H9 (cell line): Measurements from ENCODE around the gene SIL1. TPM values are rescaled to one million over a fixed set of nuclear protein-coding genes. Genes with fewer than 3 reads are reported as not detected.

ENCODE experiments used
- DNase-seq: peaks from one replicate; pipeline ENCODE4 v3.0.0-alpha.2; 2017
- H2AFZ ChIP-seq: one replicate; pipeline ENCODE4 v1.6.1; 2013; ENCODE audit warnings: mild to moderate bottlenecking, low read length, control low read depth, moderate library complexity
- H2AK5ac ChIP-seq: 2 replicates; pipeline ENCODE4 v1.6.1; 2013; ENCODE audit warnings: low read length, control low read depth, mixed read lengths; ENCODE audit not compliant: insufficient read length
- H2BK120ac ChIP-seq: one replicate; pipeline ENCODE4 v1.6.1; 2013; ENCODE audit warnings: low read depth, mild to moderate bottlenecking, low read length, control low read depth, inconsistent platforms; ENCODE audit not compliant: poor library complexity, severe bottlenecking
- H2BK12ac ChIP-seq: 2 replicates; pipeline ENCODE4 v1.6.1; 2013; ENCODE audit warnings: low read length, control low read depth, mixed read lengths, low read depth; ENCODE audit not compliant: insufficient read length
- H2BK15ac ChIP-seq: 2 replicates; pipeline ENCODE4 v1.6.1; 2013; ENCODE audit warnings: low read depth, low read length, control low read depth
- H2BK20ac ChIP-seq: one replicate; pipeline ENCODE4 v1.6.1; 2013; ENCODE audit warnings: low read depth, mild to moderate bottlenecking, low read length, control low read depth, inconsistent platforms; ENCODE audit not compliant: poor library complexity, severe bottlenecking
- H2BK5ac ChIP-seq: 2 replicates; pipeline ENCODE4 v1.6.1; 2013; ENCODE audit warnings: low read length, control low read depth, mixed read lengths; ENCODE audit not compliant: insufficient read length
- H3K14ac ChIP-seq: 2 replicates; pipeline ENCODE4 v1.6.1; 2013; ENCODE audit warnings: low read length, control low read depth; ENCODE audit not compliant: insufficient read depth
- H3K18ac ChIP-seq: 2 replicates; pipeline ENCODE4 v1.6.1; 2013; ENCODE audit warnings: low read depth, mild to moderate bottlenecking, mixed read lengths, low read length, control low read depth; ENCODE audit not compliant: insufficient read length
- H3K23ac ChIP-seq: 2 replicates; pipeline ENCODE4 v1.6.1; 2013; ENCODE audit warnings: low read length, control low read depth, mixed read lengths, low read depth; ENCODE audit not compliant: insufficient read length
- H3K23me2 ChIP-seq: 2 replicates; pipeline ENCODE4 v1.6.1; 2013; ENCODE audit warnings: low read depth, mild to moderate bottlenecking, mixed read lengths, low read length, control low read depth; ENCODE audit not compliant: insufficient read length, poor library complexity, severe bottlenecking
- H3K27ac ChIP-seq: 2 replicates; pipeline ENCODE4 v1.5.1; 2013; ENCODE audit warnings: low read length, control low read depth, mixed read lengths, low read depth; ENCODE audit not compliant: insufficient read length
- H3K27me3 ChIP-seq: 2 replicates; pipeline ENCODE4 v1.6.1; 2013; ENCODE audit warnings: low read length, control low read depth, inconsistent platforms; ENCODE audit not compliant: insufficient read depth
- H3K4ac ChIP-seq: 2 replicates; pipeline ENCODE4 v1.6.1; 2013; ENCODE audit warnings: low read depth, mild to moderate bottlenecking, control low read depth, inconsistent platforms, low read length, moderate library complexity
- H3K4me1 ChIP-seq: 2 replicates; pipeline ENCODE4 v1.6.1; 2013; ENCODE audit warnings: low read length, control low read depth, inconsistent platforms; ENCODE audit not compliant: insufficient read depth
- H3K4me2 ChIP-seq: 2 replicates; pipeline ENCODE4 v1.6.1; 2013; ENCODE audit warnings: low read length, control low read depth, mixed read lengths; ENCODE audit not compliant: insufficient read length, insufficient read depth
- H3K56ac ChIP-seq: 2 replicates; pipeline ENCODE4 v1.6.1; 2013; ENCODE audit warnings: low read depth, mild to moderate bottlenecking, mixed read lengths, low read length, control low read depth; ENCODE audit not compliant: insufficient read length
- H3K79me1 ChIP-seq: 2 replicates; pipeline ENCODE4 v1.6.1; 2013; ENCODE audit warnings: low read depth, mild to moderate bottlenecking, moderate library complexity, low read length, control low read depth, inconsistent platforms; ENCODE audit not compliant: insufficient read depth, poor library complexity, severe bottlenecking
- H3K79me2 ChIP-seq: 2 replicates; pipeline ENCODE4 v1.6.1; 2013; ENCODE audit warnings: low read length, control low read depth, inconsistent platforms; ENCODE audit not compliant: insufficient read depth
- H3K9ac ChIP-seq: 2 replicates; pipeline ENCODE4 v1.6.1; 2013; ENCODE audit warnings: low read length, control low read depth, mixed read lengths; ENCODE audit not compliant: insufficient read length; ENCODE audit errors: extremely low read depth
- H3K9me3 ChIP-seq: one replicate; pipeline ENCODE4 v1.6.1; 2013; ENCODE audit warnings: low read depth, low read length, inconsistent platforms; ENCODE audit not compliant: control insufficient read depth
- H3T11ph ChIP-seq: one replicate; pipeline ENCODE4 v1.6.1; 2013; ENCODE audit warnings: mild to moderate bottlenecking, low read length, control low read depth, inconsistent platforms
- H4K20me1 ChIP-seq: one replicate; pipeline ENCODE4 v1.6.1; 2013; ENCODE audit not compliant: control insufficient read depth, insufficient read length, insufficient read depth
- H4K5ac ChIP-seq: 2 replicates; pipeline ENCODE4 v1.6.1; 2013; ENCODE audit warnings: low read depth, mild to moderate bottlenecking, mixed read lengths, low read length, control low read depth; ENCODE audit not compliant: insufficient read length
- H4K8ac ChIP-seq: replicated peaks from 2 replicates; pipeline ENCODE4 v1.6.1; 2013; ENCODE audit warnings: low read length, control low read depth, mixed read lengths, low read depth; ENCODE audit not compliant: insufficient read length
- H4K91ac ChIP-seq: 2 replicates; pipeline ENCODE4 v1.6.1; 2013; ENCODE audit warnings: low read depth, mild to moderate bottlenecking, moderate library complexity, mixed read lengths, low read length, control low read depth; ENCODE audit not compliant: insufficient read length
- H3K27ac Mint-ChIP-seq, 3 experiments: 2 replicates in 2 of 3; 3 replicates in 1 of 3; pipeline ENCODE4 v1.8.0; 2020 to 2021; ENCODE audit warnings: mixed read lengths in 3 of 3, mild to moderate bottlenecking in 1 of 3, moderate library complexity in 1 of 3
- H3K27me3 Mint-ChIP-seq: 2 replicates; pipeline ENCODE4 v1.8.0; 2021; ENCODE audit warnings: low read depth, mild to moderate bottlenecking, moderate library complexity, mixed read lengths
- H3K36me3 Mint-ChIP-seq, 3 experiments: 2 replicates in 2 of 3; 3 replicates in 1 of 3; pipeline ENCODE4 v1.8.0; 2020 to 2021; ENCODE audit warnings: low read depth in 3 of 3, mixed read lengths in 3 of 3; ENCODE audit not compliant: insufficient read depth in 1 of 3
- H3K4me1 Mint-ChIP-seq, 2 experiments: 2 replicates each; pipeline ENCODE4 v1.8.0; 2020; ENCODE audit warnings: mixed read lengths in 2 of 2
- H3K4me3 Mint-ChIP-seq, 2 experiments: 2 replicates in 1 of 2; 3 replicates in 1 of 2; pipeline ENCODE4 v1.8.0; 2020 to 2021; ENCODE audit warnings: mild to moderate bottlenecking in 2 of 2, mixed read lengths in 2 of 2, moderate library complexity in 1 of 2
- H3K9me3 Mint-ChIP-seq, 2 experiments: 2 replicates in 1 of 2; 3 replicates in 1 of 2; pipeline ENCODE4 v1.8.0; 2020; ENCODE audit warnings: mild to moderate bottlenecking in 2 of 2, mixed read lengths in 2 of 2, moderate library complexity in 1 of 2
- WGBS: extraction: QIAGEN DNeasy Blood & Tissue Kit; methylation state at CpG from one replicate; pipeline ENCODE4 v1.1.7; 2013; ENCODE audit warnings: missing lambda C conversion rate, low lambda C conversion rate, mixed read lengths; ENCODE audit not compliant: insufficient read length; ENCODE audit errors: extremely low coverage; 5-methylcytosine and 5-hydroxymethylcytosine counted together
- total RNA-seq: library from RNA; stranded (reverse); gene quantifications from 2 replicates; pipeline ENCODE4 v1.2.1, GENCODE V29; 2021
- TF ChIP-seq, protein P1 (sequence below): fragments of 200-600 bp; sonication (generic); conservative IDR thresholded peaks from 3 replicates; pipeline ENCODE4 v1.8.0; 2021; ENCODE audit warnings: antibody characterized with exemption, mild to moderate bottlenecking

The SIL1 gene
- total RNA-seq, 1 experiment from 2014 or later: 10.6 TPM

DNA sequence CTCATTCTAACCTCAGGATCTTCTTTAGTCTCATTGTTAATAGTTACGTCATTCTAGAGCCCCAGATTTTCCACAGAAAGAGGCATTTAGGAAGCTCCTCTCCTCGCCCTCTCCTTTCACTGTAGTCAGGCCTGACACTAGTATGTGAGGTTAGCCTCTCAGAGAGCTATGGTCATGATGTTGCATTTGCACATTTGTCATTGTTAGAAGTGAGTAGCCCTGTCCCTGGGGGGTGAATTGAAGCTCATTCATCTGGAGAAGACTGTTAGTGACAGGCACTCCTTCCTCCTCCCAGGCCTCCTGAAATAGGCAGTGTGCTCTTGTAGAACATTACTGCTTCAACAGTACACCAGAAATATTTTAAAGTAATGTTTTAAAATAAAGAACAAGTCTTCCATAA is 296.5 kb downstream of the SIL1 start:
- Histone ChIP-seq H3K9ac (no peak overlapping the region), H3K9me3 (no peaks in the 10 kb centered on the region), H3K4ac (no peak overlapping the region), H3K27ac (no peak overlapping the region), H3K56ac (no peak overlapping the region), H2BK20ac (no peak overlapping the region), H3K23me2 (no peaks in the 10 kb centered on the region), H4K5ac (no peak overlapping the region), H3K23ac (no peak overlapping the region), H3K27me3 (no peaks in the 10 kb centered on the region), H3K79me1 (no peaks in the 10 kb centered on the region), H2AK5ac (no peak overlapping the region), H3K14ac (no peak overlapping the region), H2AFZ (no peak overlapping the region), H3K79me2 (no peaks in the 10 kb centered on the region), H2BK12ac (no peak overlapping the region), H3K18ac (no peak overlapping the region), H4K8ac (no peak overlapping the region), H2BK5ac (no peak overlapping the region), H4K91ac (no peak overlapping the region), H3K4me1 (no peaks in the 10 kb centered on the region), H3T11ph (no peak overlapping the region), H2BK120ac (no peak overlapping the region), H3K4me2 (no peak overlapping the region), H4K20me1 (no peaks in the 10 kb centered on the region), H2BK15ac (no peak overlapping the region)
- Mint-ChIP-seq H3K4me1 (peaks cover 7 to 8% of the 10 kb centered on the region in 2 experiments), H3K27me3 (no peaks in the 10 kb centered on the region), H3K27ac (peak overlapping the region in 2 of 3 experiments; percentile 3 to 65; a peak in 3 of 7 replicates), H3K4me3 (no peak overlapping the region), H3K36me3 (peaks cover 14 to 73% (median 67%) of the 10 kb centered on the region in 3 experiments; a peak in 6 of 7 replicates), H3K9me3 (no peaks in the 10 kb centered on the region)
- no peak for DNase-seq
- WGBS: no CpG with 5 or more reads among the region's 2 CpGs
- TF ChIP-seq, protein P1, sequence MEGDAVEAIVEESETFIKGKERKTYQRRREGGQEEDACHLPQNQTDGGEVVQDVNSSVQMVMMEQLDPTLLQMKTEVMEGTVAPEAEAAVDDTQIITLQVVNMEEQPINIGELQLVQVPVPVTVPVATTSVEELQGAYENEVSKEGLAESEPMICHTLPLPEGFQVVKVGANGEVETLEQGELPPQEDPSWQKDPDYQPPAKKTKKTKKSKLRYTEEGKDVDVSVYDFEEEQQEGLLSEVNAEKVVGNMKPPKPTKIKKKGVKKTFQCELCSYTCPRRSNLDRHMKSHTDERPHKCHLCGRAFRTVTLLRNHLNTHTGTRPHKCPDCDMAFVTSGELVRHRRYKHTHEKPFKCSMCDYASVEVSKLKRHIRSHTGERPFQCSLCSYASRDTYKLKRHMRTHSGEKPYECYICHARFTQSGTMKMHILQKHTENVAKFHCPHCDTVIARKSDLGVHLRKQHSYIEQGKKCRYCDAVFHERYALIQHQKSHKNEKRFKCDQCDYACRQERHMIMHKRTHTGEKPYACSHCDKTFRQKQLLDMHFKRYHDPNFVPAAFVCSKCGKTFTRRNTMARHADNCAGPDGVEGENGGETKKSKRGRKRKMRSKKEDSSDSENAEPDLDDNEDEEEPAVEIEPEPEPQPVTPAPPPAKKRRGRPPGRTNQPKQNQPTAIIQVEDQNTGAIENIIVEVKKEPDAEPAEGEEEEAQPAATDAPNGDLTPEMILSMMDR: no peak
